ENCODE measurements around the gene TRAK1.
"Not testable (repeated sequence)": the region's sequence is repeated elsewhere in the genome, so short reads cannot be mapped to it uniquely, and the experiment has no call there.

Gene TRAK1

DNA sequence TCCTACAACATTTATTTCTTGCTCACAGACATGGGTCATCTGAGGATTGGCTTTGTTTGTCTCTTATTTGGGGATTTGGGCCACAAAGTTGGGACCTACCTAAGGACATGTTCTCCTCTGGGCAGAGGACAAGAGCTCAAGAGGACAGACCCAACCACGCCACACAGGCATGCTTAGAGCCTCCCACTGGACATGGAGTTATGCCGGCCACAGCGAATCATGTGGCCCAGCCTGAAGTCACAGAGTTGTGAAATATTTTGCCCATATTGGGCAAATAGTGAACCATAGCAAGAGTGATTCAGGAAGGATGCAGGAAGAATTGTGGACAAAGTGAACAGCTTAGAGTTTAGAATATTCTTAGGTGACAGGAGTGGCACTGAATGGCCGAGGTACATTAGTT lies 9.9 kb downstream of the TRAK1 start:
- Histone ChIP-seq H3K27ac (ENCODE audit: low read depth, low read length) (no peak overlapping the region), H3K4me1 (ENCODE audit: insufficient read depth, low read length) (peaks cover 51% of the 10 kb centered on the region), H3K9me3 (ENCODE audit: low read length) (no peaks in the 10 kb centered on the region), H3K36me3 (ENCODE audit: insufficient read depth, low read length) (no peaks in the 10 kb centered on the region), H3K9ac (ENCODE audit: low read length) (no peak overlapping the region), H3K4me3 (ENCODE audit: low read depth in 1 of 2, low read length in 2 of 2) (no peak overlapping the region), H3K27me3 (ENCODE audit: control insufficient read depth in 1 of 2, insufficient read depth in 2 of 2, low read length in 2 of 2) (no peaks in the 10 kb centered on the region)

DNA sequence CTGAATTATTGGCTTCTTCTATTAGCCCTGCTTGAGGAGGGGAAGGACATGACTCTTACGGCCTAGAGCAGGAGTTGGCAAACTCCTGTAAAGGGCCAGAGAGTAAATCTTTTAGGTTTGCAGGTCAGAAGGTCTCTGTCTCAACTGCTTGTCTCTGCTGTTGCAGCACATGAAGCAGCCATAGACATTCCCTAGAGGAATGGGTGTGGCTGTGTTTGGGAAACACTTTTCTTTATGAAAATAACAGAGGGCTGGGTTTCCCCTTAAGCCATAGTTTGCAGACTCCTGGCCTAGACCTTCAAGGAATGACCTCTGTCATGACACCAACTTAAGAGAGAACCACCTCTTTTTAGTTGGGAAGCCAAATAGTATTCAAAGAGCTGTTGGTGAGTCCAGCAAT lies 10.3 kb downstream of the TRAK1 start:
- Histone ChIP-seq H3K9me3 (ENCODE audit: low read length) (no peaks in the 10 kb centered on the region), H3K4me3 (ENCODE audit: low read depth in 1 of 2, low read length in 2 of 2) (no peak overlapping the region), H3K27me3 (ENCODE audit: control insufficient read depth in 1 of 2, insufficient read depth in 2 of 2, low read length in 2 of 2) (no peaks in the 10 kb centered on the region), H3K4me1 (ENCODE audit: insufficient read depth, low read length) (peaks cover 51% of the 10 kb centered on the region), H3K9ac (ENCODE audit: low read length) (no peak overlapping the region), H3K36me3 (ENCODE audit: insufficient read depth, low read length) (no peaks in the 10 kb centered on the region), H3K27ac (ENCODE audit: low read depth, low read length) (no peak overlapping the region)

DNA sequence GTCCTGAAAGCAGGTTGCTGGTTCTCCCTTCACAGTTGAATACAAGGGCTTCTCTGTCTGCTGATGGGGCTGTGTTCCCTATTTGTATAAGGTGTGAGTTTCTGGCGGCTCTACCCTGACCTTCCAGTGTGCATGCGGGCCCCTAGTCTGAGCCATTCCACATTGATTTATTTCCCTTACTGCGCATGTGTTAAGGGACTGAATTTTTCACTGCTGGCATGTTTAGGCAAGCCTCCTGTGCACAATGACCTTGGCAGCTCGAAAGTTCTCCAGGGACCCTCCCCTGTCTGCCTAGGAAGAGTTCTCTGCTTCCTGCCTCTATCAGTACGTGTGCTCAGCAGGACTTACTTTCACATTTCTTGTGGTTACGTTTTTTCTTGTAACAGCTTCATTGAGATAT lies 11.4 kb downstream of the TRAK1 start:
- no peaks in the 10 kb centered on the region for H3K36me3 ChIP-seq (ENCODE audit: insufficient read depth, low read length)
- no peak overlapping the region for H3K27ac ChIP-seq (ENCODE audit: low read depth, low read length)
- peak overlapping the region in 1 of 2 donors; percentile 9 for H3K4me3 ChIP-seq (ENCODE audit: low read depth in 1 of 2, low read length in 2 of 2)
- H3K27me3 ChIP-seq (ENCODE audit: control insufficient read depth in 1 of 2, insufficient read depth in 2 of 2, low read length in 2 of 2), result no peaks in the 10 kb centered on the region
- H3K9ac ChIP-seq (ENCODE audit: low read length), result no peak overlapping the region
- no peaks in the 10 kb centered on the region for H3K9me3 ChIP-seq (ENCODE audit: low read length)
- peaks cover 43% of the 10 kb centered on the region for H3K4me1 ChIP-seq (ENCODE audit: insufficient read depth, low read length)

DNA sequence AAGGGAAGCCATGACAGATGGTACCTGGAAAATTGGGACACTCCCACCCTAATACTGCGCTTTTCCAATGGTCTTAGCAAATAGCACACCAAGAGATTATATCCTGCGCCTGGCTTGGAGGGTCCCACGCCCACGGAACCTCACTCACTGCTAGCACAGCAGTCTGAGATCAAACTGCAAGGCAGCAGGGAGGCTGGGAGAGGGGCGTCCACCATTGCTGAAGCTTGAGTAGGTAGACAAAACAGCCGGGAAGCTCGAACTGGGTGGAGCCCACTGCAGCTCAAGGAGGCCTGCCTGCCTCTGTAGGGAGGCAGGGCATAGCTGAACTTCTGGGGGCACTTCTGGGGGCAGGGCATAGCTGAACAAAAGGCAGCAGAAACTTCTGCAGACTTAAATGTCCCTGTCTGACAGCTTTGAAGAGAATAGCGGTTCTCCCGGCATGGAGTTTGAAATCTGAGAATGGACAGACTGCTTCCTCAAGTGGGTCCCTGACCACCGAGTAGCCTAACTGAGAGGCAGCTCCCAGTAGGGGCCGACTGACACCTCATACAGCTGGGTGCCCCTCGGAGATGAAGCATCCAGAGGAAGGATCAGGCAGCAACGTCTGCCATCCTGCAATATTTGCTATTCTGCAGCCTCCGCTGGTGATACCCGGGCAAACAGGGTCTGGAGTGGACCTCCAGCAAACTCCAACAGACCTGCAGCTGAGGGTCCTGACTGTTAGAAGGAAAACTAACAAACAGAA lies 12.9 kb downstream of the TRAK1 start:
- not testable (repeated sequence) for H3K9ac ChIP-seq (ENCODE audit: low read length); H3K9me3 ChIP-seq (ENCODE audit: low read length); H3K27ac ChIP-seq (ENCODE audit: low read depth, low read length); H3K4me3 ChIP-seq (ENCODE audit: low read depth in 1 of 2, low read length in 2 of 2); H3K36me3 ChIP-seq (ENCODE audit: insufficient read depth, low read length); H3K27me3 ChIP-seq (ENCODE audit: control insufficient read depth in 1 of 2, insufficient read depth in 2 of 2, low read length in 2 of 2)
- peaks cover 32% of the 10 kb centered on the region for H3K4me1 ChIP-seq (ENCODE audit: insufficient read depth, low read length)

DNA sequence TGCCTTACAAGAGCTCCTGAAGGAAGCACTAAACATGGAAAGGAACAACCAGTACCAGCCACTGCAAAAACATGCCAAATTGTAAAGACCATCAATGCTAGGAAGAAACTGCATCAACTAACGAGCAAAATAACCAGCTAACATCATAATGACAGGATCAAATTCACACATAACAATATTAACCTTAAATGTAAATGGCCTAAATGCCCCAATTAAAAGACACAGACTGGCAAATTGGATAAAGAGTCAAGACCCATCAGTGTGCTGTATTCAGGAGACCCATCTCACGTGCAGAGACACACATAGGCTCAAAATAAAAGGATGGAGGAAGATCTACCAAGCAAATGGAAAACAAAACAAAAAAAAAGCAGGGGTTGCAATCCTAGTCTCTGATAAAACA lies 14.8 kb downstream of the TRAK1 start:
- not testable (repeated sequence) for H3K36me3 ChIP-seq (ENCODE audit: insufficient read depth, low read length); H3K4me3 ChIP-seq (ENCODE audit: low read depth in 1 of 2, low read length in 2 of 2); H3K9me3 ChIP-seq (ENCODE audit: low read length); H3K27ac ChIP-seq (ENCODE audit: low read depth, low read length); H3K27me3 ChIP-seq (ENCODE audit: control insufficient read depth in 1 of 2, insufficient read depth in 2 of 2, low read length in 2 of 2); H3K9ac ChIP-seq (ENCODE audit: low read length)
- peaks cover 20% of the 10 kb centered on the region for H3K4me1 ChIP-seq (ENCODE audit: insufficient read depth, low read length)

DNA sequence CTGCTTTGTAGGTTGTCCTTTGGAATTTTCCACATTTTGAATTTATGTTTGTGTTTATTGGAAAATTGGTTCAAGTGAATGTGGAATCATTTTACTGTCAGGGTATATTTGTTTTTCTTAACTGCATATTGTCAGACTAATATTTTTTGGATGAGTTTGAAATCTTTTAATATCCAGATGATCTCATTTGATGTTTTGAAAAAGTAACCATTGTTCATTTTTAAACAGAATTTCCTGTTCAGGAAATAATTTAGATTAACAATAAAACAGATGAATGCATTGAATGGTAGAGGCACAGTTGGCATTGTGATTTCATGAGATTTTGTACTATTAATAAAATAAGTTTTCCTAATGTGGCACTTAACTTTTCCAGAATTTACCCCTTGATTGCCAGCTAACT lies 15.5 kb downstream of the TRAK1 start:
- Histone ChIP-seq H3K27ac (ENCODE audit: low read depth, low read length) (no peak overlapping the region), H3K36me3 (ENCODE audit: insufficient read depth, low read length) (no peaks in the 10 kb centered on the region)

DNA sequence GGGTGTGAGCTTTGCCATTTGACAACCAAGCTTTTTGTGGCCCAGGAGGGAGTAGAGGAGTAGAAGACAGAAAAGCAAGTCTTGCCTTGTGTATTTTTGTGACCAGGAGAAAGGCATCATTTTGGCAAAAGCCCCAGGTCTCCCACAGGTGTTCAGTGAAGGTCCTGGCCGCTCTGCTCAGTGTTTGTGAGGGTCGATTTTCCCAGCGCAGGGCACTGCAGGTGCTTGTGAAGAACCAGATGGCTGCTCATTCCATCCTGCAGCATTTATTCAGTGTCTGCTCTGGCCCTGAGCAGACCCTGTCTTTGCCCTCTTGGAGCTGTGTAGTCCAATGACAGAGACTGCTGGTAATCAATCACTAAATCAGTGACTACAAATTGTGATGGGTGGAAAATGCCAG lies 19.5 kb downstream of the TRAK1 start:
- no peak overlapping the region for H3K9ac ChIP-seq (ENCODE audit: low read length)
- H3K4me3 ChIP-seq (ENCODE audit: low read depth in 1 of 2, low read length in 2 of 2), result no peak overlapping the region
- H3K4me1 ChIP-seq (ENCODE audit: insufficient read depth, low read length), result no peaks in the 10 kb centered on the region
- peaks cover 4% of the 10 kb centered on the region for H3K36me3 ChIP-seq (ENCODE audit: insufficient read depth, low read length)
- H3K27me3 ChIP-seq (ENCODE audit: control insufficient read depth in 1 of 2, insufficient read depth in 2 of 2, low read length in 2 of 2), result no peaks in the 10 kb centered on the region
- no peak overlapping the region for H3K27ac ChIP-seq (ENCODE audit: low read depth, low read length)
- H3K9me3 ChIP-seq (ENCODE audit: low read length), result no peaks in the 10 kb centered on the region

More for the DNA sequence above, 15.5 kb downstream of the TRAK1 start:
- Histone ChIP-seq H3K4me1 (ENCODE audit: insufficient read depth, low read length) (peaks cover 13% of the 10 kb centered on the region), H3K9me3 (ENCODE audit: low read length) (no peaks in the 10 kb centered on the region), H3K27me3 (ENCODE audit: control insufficient read depth in 1 of 2, insufficient read depth in 2 of 2, low read length in 2 of 2) (no peaks in the 10 kb centered on the region), H3K4me3 (ENCODE audit: low read depth in 1 of 2, low read length in 2 of 2) (no peak overlapping the region), H3K9ac (ENCODE audit: low read length) (no peak overlapping the region)

DNA sequence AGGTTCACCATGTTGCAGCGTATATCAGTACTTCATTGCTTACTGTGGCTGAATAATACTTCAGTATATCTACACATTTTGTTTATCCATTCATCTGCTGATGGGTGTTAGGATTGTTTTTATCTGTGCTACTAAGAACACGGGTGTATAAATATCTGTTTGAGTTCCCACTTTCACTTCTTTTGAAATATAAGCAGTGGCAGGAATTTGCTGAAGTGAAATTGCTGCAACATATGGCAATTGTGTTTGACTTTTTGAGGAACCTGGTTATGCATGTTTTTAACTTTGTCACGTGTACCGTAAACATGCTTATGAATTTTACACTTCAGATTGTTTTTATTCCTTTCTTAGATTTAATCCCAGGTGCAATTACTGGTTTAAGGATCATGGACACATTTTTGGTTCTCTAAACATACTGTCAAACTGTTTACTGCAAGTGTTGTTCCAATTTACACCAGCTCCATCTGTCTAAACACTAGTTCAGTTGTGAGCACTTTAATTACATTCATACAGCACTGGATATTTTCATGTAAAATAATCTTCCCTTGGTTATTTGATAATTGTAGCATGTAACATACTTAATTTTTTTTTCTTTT lies 23.1 kb downstream of the TRAK1 start:
- Histone ChIP-seq H3K27me3 (ENCODE audit: control insufficient read depth in 1 of 2, insufficient read depth in 2 of 2, low read length in 2 of 2) (no peaks in the 10 kb centered on the region), H3K27ac (ENCODE audit: low read depth, low read length) (no peak overlapping the region), H3K36me3 (ENCODE audit: insufficient read depth, low read length) (peaks cover 4% of the 10 kb centered on the region), H3K9me3 (ENCODE audit: low read length) (no peaks in the 10 kb centered on the region), H3K9ac (ENCODE audit: low read length) (no peak overlapping the region), H3K4me3 (ENCODE audit: low read depth in 1 of 2, low read length in 2 of 2) (no peak overlapping the region), H3K4me1 (ENCODE audit: insufficient read depth, low read length) (peaks cover 18% of the 10 kb centered on the region)

DNA sequence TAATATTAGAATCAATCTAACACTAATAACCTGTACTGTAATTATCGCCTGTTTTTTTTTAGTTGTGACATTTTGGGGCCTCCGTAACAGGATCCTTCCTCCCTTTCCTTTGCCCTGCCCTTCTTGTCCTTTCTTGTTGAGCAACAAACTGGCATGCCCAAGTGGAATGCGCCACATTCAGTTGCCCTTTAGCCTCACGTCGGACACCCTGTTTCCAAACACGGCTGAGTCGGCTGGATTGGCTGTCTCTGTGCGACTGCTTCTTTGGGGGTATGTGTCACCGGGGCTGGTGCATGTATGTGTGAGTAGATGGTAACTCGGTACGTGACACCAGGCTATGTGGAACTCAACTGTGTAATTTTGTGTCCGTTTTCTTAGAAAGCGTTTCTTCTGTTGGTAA lies 24.1 kb downstream of the TRAK1 start:
- H3K27ac ChIP-seq (ENCODE audit: low read depth, low read length), result no peak overlapping the region
- H3K9me3 ChIP-seq (ENCODE audit: low read length), result no peaks in the 10 kb centered on the region
- peaks cover 4% of the 10 kb centered on the region for H3K36me3 ChIP-seq (ENCODE audit: insufficient read depth, low read length)
- peaks cover 23% of the 10 kb centered on the region for H3K4me1 ChIP-seq (ENCODE audit: insufficient read depth, low read length)
- no peaks in the 10 kb centered on the region for H3K27me3 ChIP-seq (ENCODE audit: control insufficient read depth in 1 of 2, insufficient read depth in 2 of 2, low read length in 2 of 2)
- no peak overlapping the region for H3K4me3 ChIP-seq (ENCODE audit: low read depth in 1 of 2, low read length in 2 of 2)
- no peak overlapping the region for H3K9ac ChIP-seq (ENCODE audit: low read length)

DNA sequence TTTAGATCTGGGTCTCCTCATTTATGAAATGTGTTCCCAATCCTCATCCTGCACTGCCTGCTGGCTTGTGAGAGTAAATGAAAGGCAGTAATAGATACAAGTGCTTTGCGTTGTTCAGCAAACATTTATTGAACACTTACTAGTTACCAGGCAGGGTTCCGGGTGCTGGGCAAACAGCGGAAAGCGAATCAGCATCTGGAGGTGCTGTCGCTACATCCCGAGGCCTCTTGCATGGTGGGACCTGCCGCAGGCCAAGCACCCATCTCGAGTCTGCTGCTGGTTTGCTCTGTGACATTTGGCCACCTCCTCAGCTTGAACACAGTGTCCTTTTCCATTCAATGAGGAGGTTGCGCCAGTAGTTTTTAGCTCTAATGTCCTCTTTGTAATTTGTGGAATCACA lies 24.8 kb downstream of the TRAK1 start:
- Histone ChIP-seq H3K27ac (ENCODE audit: low read depth, low read length) (no peak overlapping the region), H3K9ac (ENCODE audit: low read length) (no peak overlapping the region), H3K9me3 (ENCODE audit: low read length) (no peaks in the 10 kb centered on the region), H3K4me3 (ENCODE audit: low read depth in 1 of 2, low read length in 2 of 2) (no peak overlapping the region), H3K27me3 (ENCODE audit: control insufficient read depth in 1 of 2, insufficient read depth in 2 of 2, low read length in 2 of 2) (no peaks in the 10 kb centered on the region), H3K4me1 (ENCODE audit: insufficient read depth, low read length) (peaks cover 23% of the 10 kb centered on the region), H3K36me3 (ENCODE audit: insufficient read depth, low read length) (peaks cover 4% of the 10 kb centered on the region)

DNA sequence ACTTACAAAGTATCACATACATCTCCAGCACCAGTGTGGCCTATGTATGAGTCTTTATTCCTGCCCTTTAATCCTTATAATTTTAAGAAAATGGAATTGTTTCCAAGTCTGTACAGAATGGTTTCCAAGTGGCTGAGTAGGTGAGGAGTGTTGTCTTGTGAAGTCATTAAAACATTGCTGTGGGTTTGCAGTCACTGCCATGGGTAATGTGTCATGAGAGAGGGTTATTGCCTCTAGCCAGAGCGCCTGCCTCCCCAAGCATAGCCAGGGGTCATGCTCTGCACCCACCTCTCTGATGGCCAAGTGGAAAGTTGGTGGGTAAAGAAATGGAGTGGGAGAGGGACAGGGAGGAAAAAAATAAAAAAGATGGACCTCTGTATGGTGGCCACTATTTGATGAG lies 25.3 kb downstream of the TRAK1 start:
- H3K27ac ChIP-seq (ENCODE audit: low read depth, low read length), result no peak overlapping the region
- no peaks in the 10 kb centered on the region for H3K27me3 ChIP-seq (ENCODE audit: control insufficient read depth in 1 of 2, insufficient read depth in 2 of 2, low read length in 2 of 2)
- no peaks in the 10 kb centered on the region for H3K9me3 ChIP-seq (ENCODE audit: low read length)
- H3K9ac ChIP-seq (ENCODE audit: low read length), result no peak overlapping the region
- peaks cover 4% of the 10 kb centered on the region for H3K36me3 ChIP-seq (ENCODE audit: insufficient read depth, low read length)
- H3K4me3 ChIP-seq (ENCODE audit: low read depth in 1 of 2, low read length in 2 of 2), result no peak overlapping the region
- peaks cover 23% of the 10 kb centered on the region for H3K4me1 ChIP-seq (ENCODE audit: insufficient read depth, low read length)
